Measurements from ENCODE around the gene PCDHA7.
"Not testable (repeated sequence)": the region's sequence is repeated elsewhere in the genome, so short reads cannot be mapped to it uniquely, and the experiment has no call there.

PCDHA7 gene

DNA sequence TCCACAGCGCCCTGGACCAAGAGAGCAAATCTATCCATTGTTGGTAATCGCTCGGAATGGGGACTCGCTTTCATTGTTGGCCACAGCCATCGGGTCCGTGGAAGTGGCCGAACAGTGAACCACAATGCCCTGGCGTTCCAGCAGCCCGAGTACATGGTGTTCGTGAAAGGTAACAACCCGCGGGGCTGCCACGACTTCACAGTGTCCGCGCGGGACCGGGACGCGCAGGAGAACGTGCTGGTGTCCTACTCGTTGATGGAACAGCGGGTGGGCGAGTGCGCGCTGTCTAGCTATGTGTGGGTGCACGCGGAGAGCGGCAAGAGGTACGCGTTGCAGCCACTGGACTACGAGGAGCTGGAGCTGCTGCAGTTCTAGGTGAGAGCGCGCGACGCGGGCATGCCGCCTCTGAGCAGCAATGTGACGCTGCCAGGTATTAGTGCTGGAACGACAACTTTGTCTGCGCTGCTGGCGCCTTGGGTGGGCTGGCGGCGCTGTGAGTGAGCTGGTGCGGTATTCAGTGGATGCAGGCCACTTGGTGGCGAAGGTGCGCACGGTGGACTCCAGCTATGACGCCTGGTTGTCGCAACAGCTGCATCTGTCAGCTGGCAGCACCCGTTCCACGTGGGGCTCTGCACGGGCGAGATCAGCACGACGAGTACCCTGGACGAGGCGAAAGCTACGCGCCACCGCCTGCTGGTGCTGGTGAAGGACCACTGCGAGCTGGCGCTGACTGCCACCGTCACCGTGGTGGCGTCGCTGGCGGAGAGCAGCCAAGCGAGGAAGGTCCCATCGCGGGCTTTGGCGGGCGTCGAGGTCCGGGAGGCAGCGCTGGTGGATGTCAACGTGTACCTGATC lies 28.6 kb downstream of the PCDHA7 start:
- no peak for DNase-seq (ENCODE audit: low read depth)

- no peak for DNase-seq (ENCODE audit: low read depth)
Observed at GRCh38 chr5:140868721-140869554, 34.9 kb downstream of the PCDHA7 start, which contains the start of gene PCDHA11. PCDHA11 (plus strand) TSS chr5:140868957; CDS start chr5:140869104, 147 bp downstream.

GRCh38 chr5:140869555-140869886 lies 35.5 kb downstream of the PCDHA7 start:
- DNase-seq (ENCODE audit: low read depth), result no peak

DNA sequence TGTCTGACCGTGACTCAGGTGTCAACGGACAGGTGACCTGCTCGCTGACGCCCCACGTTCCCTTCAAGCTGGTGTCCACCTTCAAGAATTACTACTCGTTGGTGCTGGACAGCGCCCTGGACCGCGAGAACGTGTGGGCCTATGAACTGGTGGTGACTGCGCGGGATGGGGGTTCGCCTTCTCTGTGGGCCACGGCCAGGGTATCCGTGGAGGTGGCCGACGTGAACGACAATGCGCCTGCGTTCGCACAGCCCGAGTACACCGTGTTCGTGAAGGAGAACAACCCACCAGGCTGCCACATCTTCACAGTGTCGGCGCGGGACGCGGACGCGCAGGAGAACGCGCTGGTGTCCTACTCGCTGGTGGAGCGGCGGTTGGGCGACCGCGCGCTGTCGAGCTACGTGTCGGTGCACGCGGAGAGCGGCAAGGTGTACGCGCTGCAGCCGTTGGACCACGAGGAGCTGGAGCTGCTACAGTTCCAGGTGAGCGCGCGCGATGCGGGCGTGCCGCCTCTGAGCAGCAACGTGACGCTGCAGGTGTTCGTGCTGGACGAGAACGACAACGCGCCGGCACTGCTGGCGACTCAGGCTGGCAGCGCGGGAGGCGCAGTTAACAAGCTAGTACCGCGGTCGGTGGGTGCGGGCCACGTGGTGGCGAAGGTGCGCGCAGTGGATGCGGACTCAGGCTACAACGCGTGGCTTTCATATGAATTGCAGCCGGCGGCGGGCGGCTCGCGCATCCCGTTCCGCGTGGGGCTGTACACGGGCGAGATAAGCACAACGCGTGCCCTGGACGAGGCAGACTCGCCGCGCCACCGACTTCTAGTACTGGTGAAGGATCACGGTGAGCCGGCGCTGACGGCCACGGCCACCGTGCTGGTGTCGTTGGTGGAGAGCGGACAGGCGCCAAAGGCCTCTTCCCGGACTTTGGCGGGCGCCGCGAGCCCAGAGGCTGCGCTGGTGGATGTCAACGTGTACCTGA lies 36.4 kb downstream of the PCDHA7 start:
- DNase-seq (ENCODE audit: low read depth), result no peak

DNA sequence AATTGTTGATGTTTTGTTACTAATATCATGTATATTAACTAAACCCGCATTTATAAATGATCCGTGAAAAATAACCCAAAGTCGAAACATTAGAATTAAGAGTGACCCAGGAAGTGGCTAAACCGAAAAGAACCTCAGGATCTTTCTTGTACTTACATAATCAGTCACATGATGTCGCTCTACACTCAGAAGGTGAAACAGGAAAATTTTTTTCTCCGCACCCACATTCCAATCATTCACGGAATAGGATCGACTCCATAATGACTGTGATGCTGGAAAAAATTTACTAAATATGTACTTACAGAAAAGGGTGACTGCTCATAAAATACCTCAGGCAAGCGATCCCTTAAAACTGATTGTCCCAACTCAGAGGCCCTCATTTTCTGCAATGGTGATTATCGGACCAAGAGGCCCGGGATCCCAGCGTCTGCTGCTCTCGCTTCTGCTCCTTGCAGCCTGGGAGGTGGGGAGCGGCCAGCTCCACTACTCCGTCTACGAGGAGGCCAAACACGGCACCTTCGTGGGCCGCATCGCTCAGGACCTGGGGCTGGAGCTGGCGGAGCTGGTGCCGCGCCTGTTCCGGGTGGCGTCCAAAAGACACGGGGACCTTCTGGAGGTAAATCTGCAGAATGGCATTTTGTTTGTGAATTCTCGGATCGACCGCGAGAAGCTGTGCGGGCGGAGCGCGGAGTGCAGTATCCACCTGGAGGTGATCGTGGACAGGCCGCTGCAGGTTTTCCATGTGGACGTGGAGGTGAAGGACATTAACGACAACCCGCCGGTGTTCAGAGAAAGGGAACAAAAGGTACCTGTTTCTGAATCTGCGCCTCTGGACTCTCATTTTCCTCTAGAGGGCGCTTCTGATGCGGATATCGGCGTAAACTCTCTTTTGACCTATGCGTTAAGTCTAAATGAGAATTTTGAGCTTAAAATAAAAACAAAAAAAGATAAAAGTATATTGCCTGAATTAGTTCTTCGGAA lies 41.3 kb downstream of the PCDHA7 start, which contains the start of gene PCDHA12:
PCDHA12 (plus strand) TSS at position 224 of the 981 bp plus-strand sequence; CDS start at position 389, 165 bp downstream.
- no peak for DNase-seq (ENCODE audit: low read depth)

DNA sequence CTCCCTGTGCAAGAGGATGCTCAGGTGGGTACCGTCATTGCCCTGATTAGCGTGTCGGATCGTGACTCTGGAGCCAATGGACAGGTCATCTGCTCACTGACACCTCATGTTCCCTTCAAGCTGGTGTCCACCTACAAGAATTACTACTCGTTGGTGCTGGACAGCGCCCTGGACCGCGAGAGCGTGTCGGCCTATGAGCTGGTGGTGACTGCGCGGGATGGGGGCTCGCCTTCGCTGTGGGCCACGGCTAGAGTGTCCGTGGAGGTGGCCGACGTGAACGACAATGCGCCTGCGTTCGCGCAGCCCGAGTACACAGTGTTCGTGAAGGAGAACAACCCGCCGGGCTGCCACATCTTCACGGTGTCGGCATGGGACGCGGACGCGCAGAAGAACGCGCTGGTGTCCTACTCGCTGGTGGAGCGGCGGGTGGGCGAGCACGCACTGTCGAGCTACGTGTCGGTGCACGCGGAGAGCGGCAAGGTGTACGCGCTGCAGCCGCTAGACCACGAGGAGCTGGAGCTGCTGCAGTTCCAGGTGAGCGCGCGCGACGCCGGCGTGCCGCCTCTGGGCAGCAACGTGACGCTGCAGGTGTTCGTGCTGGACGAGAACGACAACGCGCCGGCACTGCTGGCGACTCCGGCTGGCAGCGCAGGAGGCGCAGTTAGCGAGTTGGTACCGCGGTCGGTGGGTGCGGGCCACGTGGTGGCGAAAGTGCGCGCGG lies 42.6 kb downstream of the PCDHA7 start:
- not testable (repeated sequence) for DNase-seq (ENCODE audit: low read depth)

DNA sequence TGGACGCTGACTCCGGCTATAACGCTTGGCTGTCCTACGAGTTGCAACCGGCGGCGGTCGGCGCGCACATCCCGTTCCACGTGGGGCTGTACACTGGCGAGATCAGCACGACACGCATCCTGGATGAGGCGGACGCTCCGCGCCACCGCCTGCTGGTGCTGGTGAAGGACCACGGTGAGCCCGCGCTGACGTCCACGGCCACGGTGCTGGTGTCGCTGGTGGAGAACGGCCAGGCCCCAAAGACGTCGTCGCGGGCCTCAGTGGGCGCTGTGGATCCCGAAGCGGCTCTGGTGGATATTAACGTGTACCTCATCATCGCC lies 43.2 kb downstream of the PCDHA7 start:
- DNase-seq (ENCODE audit: low read depth), result no peak

DNA sequence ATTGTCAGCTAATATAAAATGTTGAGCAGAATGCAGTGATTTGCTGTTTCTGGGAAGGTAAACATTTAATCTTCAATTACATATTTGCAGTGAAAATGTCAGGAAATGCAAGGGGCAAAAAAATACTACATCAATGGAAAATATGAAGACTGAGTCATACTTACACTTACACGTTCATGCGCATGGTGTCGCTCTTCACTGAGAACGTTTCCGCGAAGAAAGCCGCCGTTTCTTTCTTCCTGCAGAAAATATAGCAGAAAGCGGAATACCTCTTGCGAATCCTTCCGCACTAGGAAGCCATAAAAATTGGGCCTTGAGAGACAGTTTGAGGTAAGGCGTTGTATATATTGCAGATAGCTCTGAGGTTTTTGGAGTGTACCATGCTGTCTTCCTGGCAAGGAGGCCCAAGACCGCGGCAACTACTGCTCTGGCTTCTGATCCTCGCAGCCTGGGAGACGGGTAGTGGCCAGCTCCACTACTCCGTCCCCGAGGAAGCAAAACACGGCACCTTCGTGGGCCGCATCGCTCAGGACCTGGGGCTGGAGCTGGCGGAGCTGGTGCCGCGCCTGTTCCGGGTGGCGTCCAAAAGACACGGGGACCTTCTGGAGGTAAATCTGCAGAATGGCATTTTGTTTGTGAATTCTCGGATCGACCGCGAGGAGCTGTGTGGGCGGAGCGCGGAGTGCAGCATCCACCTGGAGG lies 48.0 kb downstream of the PCDHA7 start, which contains the start of gene PCDHA13:
PCDHA13 (plus strand) TSS at position 236 of the 702 bp plus-strand sequence; CDS start at position 381, 145 bp downstream.
- no peak for DNase-seq (ENCODE audit: low read depth)

- DNase-seq (ENCODE audit: low read depth), result peak; percentile 9
Observed at GRCh38 chr5:140882591-140882899, 48.5 kb downstream of the PCDHA7 start.

DNA sequence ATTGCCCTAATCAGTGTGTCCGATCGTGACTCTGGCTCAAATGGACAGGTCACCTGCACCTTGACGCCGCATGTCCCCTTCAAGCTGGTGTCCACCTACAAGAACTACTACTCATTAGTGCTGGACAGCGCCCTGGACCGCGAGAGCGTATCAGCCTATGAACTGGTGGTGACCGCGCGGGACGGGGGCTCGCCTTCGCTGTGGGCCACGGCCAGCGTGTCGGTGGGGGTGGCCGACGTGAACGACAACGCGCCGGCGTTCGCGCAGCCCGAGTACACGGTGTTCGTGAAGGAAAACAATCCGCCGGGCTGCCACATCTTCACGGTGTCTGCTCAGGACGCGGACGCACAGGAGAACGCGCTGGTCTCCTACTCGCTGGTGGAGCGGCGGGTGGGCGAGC lies 49.3 kb downstream of the PCDHA7 start:
- DNase-seq (ENCODE audit: low read depth), result no peak

DNA sequence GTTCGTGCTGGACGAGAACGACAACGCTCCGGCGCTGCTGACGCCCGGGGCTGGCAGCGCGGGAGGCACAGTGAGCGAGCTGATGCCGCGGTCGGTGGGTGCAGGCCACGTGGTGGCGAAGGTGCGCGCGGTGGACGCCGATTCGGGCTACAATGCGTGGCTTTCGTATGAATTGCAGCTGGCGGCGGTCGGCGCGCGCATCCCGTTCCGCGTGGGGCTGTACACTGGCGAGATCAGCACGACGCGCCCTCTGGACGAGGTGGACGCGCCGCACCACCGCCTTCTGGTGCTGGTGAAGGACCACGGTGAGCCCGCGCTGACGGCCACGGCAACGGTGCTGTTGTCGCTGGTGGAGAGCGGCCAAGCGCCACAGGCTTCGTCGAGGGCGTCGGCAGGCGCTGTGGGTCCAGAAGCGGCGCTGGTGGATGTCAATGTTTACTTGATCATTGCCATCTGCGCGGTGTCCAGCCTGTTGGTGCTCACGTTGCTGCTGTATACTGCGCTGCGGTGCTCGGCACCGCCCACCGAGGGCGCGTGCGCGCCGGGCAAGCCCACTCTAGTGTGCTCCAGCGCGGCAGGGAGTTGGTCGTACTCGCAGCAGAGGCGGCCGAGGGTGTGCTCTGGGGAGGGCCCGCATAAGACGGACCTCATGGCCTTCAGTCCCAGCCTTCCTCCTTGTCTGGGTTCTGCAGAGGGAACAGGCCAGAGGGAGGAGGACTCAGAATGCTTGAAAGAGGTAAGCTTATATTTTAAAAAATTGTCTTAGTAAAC lies 50.0 kb downstream of the PCDHA7 start:
- DNase-seq (ENCODE audit: low read depth), result no peak

All from HS-5 (cell line).